Measurements from ENCODE around the gene RHBDD2.

Gene RHBDD2

DNA sequence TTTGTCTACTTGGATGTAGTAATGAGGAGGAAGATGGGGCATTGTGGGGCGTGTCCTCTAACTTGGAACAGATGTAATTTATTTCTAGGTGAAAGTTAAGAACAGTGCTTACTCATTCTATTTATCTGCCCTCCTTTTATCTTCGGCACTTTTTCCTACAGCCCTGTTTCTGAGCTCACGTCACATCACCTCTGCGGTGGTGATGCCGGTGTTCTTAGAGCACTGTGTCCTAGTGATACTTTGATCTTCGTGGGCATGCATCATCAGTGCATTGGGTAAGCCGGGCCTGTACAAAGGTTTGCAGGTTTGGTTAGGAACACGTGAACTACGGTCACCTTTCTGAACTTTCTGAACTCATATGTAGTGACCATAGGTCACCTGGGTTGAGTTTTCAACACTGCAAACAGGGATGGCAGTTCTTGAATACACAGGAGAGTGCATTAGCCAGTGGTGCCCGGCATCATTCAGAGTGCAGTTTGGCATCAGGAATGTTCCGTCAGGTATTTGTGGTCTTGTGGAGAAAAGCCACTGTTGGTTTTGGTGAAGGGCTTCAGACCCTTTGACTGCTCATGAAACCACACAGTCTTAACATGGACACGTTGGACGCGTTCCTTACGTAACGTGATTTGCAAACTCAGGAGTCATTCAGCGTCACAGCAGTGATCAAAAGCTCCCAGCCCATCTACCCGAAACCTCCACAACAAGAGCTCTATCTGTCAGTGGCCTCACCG lies 41.8 kb downstream of the RHBDD2 start:
- FAIRE-seq, result no peak

DNA sequence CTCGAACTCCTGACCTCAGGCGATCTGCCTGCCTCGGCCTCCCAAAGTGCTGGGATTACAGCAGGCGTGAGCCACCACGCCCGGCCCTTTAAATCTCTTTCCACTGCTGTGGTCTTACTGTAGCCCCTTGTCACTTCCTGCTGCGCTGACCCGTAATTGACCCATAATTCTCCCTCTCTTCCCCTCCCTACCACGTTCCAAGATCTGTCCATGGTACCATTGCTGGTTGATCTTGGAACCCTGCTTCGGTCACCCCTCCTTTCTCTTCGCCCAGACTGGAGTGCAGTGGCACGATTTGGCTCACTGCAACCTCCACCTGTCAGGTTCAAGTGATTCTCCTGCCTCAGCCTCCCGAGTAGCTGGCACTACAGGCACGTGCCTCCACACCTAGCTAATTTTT lies 42.6 kb downstream of the RHBDD2 start:
- no peak for FAIRE-seq

DNA sequence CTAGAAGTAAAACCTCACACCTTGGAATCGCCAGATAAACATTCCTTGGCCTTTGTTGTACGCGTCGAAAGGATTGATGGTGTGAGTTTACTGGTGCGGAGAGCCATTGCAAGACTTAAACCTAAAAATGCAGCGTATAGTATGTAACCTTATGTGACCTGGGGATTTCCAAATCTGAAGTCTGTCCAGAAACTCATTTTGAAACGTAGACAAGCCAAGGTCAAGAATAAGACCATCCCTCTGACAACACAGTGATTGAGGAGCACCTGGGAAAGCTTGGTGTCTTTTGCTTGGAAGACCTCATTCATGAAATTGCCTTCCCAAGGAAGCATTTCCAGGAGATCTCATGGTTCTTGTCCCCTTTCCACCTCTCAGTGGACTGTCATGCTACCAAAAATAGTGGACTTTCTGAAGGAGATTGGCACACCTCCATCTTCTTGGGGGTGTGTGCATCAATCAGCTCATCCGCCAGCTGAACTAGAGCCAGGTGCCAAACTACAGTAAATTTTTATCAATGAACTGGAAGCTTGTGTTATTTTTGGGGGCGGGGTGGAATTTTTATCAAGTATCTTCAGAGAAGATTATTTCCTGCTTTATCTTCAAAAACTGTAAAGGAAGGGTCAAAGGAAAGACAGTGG lies 44.3 kb downstream of the RHBDD2 start:
- no peak for FAIRE-seq

DNA sequence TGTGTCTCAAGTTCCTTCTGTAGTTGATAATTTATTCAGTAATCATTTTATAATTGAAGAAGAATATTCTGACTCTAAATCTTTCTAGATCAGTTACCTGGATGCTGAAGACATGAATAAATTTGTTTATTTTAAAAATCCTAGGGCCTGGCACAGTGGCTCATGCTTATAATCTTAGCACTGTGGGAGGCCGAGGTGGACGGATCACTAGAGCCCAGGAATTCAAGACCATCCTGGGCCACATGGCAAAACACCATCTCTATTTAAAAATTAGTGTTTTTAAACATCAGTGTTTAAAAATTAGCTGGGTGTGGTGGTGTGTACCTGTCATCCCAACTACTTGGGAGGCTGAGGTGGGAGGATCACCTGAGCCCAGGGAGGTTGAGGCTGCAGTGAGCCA lies 45.4 kb downstream of the RHBDD2 start:
- FAIRE-seq, result no peak

DNA sequence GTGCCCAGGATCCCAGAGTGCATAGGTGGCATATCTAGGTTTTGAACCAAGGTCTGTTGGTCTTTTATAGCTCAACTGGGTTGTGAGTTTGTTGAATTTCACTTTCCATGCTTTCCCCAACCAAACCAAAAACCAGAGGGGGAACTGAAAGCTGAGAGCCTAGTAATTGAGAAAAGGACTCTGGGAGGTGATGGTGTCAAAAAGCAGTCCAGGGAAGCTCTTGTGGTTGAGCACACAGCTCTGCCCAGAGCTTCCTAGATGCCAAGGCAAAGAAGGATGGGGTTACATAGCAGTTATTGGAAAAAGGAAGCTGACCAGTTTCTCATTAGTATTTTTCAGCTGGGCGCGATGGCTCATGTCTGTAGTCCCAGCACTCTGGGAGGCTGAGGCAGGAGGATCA lies 46.1 kb downstream of the RHBDD2 start:
- no peak for FAIRE-seq

DNA sequence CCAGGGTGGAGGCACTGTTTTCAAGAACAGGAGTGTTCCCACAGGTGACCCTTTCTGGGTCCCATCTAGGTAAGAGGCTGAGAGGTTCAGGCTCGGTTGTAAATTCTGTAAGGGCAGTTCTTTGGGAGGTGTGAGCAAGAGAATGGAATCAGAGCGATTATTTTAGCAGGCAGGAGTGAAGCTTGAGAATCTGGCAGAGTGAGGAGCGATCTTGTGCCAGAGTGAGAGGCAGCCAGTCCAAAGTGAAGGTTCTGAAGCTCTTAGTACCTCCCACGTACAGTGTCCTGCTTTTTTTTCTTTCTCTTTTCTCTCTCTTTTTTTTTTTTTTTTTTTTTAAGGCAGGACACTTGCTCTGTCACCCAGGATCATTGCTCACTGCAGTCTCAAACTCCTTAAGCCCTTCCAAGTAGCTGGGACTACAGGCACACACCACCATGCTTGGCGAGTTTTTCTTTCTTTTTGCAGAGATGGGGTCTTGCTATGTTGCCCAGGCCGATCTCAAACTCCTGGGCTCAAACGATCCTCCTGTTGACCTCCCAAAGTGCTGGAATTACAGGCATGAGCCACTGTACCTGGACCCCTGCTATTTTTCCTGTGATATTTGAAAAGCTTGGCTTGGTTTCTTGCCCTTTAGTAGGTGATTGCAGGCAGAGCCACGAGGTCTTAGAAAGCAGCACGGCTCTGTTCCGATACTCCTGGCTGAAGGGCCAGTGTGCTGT lies 47.0 kb downstream of the RHBDD2 start:
- no peak for FAIRE-seq

DNA sequence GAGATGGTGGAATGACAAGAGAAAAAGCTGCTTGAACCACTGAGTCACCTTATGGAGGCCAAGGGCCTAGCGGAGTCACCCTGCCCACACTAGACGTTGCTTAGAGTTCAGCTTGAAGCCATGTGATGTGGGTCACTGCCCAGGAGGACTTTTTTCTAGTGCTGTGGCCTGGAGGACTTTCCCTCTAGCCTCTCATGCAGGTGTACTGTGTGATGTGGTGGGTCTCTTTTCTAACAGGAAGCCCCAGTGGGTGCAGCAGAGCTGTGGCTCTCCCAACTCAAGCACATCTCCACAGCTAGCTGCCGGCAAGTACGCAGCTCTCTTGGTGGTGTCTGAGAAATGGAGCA lies 49.7 kb downstream of the RHBDD2 start:
- FAIRE-seq, result no peak

DNA sequence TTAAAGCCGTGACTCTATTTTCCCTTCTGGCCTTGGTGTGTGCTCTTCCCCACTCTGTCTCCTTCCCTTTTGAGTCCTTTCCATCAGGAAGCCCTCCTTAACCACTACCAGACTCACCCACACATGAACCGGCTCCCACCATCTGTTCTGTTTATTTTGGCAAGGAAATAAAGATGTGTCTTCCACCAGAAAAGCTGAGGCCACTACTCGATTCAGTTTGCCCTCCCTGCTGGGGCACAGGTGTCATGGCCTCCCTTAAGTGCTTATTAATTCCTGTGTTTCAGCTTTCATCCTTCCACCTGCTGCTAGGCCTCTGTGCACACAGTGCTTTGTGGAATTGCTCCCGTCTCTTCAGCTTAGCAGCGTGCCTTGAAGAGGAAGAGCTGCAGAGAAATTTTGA lies 52.8 kb downstream of the RHBDD2 start:
- no peak for FAIRE-seq

DNA sequence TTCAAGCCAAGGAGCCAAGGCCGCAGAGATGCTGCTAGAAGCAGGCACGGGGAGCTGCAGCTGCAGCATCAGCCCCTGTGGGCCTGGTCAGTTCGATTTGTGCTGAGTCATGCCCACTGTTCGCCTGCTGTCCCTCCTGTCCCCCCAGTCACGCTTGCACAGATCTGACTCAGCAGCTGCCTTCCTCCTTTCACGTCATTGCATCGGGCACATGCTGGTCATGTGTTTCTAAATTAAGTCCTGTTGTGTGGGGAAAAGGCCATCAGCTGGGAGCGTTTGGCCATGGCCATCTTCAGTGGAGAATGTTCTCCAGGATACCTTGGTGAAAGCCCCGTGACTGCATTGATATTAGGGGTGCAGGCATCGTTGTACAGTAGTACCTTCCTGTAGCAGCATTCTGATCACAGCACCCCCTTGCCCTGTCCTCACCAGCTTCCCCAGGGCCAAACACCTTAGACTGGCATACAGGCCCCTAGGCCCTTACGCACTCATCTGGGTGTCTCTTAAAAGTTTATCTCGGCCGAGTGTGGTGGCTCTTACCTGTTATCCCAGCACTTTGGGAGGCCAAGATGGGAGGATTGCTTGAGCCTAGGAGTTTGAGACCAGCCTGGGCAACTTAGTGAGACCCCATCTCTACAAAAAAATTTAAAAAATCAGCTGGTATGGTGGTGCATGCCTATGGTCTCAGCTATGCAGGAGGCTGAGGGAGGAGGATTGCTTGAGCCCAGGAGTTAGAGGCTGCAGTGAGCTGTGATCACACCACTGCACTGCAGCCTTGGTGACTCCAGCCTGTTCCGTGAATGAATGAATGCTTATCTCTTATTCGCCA lies 59.3 kb downstream of the RHBDD2 start:
- FAIRE-seq, result no peak

Data from TTC549 (cell line).